HG02759 (cell line): ENCODE results near the gene DCST1.

Source experiments
- ATAC-seq: cut with Tn5 transposase; IDR thresholded peaks from one replicate; pipeline ENCODE4 v1.9.1; 2021; ENCODE audit warnings: mild to moderate bottlenecking, moderate library complexity; ENCODE audit not compliant: unreplicated experiment

Gene DCST1

GRCh38 chr1:155070721-155071569, 37.3 kb downstream of the DCST1 start:
- peak; percentile 85 for ATAC-seq

- no peak for ATAC-seq
Observed at GRCh38 chr1:155071701-155072100, 38.1 kb downstream of the DCST1 start.

- no peak for ATAC-seq
Observed at GRCh38 chr1:155072531-155073289, 39.1 kb downstream of the DCST1 start.

- no peak for ATAC-seq
Observed at GRCh38 chr1:155073377-155074242, 40.0 kb downstream of the DCST1 start.

- ATAC-seq = no peak
Observed at GRCh38 chr1:155075535-155075934, 41.9 kb downstream of the DCST1 start.

- no peak for ATAC-seq
Observed at GRCh38 chr1:155076371-155076770, 42.7 kb downstream of the DCST1 start.

GRCh38 chr1:155077346-155077745, 43.7 kb downstream of the DCST1 start:
- no peak for ATAC-seq

- ATAC-seq = no peak
Observed at GRCh38 chr1:155077758-155078445, 44.3 kb downstream of the DCST1 start.

GRCh38 chr1:155078469-155079209, 45.0 kb downstream of the DCST1 start, which contains the start of gene EFNA3:
Gene EFNA3 (plus strand): TSS chr1:155078837. CDS start chr1:155078942, 105 bp downstream.
- peak; percentile 58 for ATAC-seq

GRCh38 chr1:155079210-155079486, 45.5 kb downstream of the DCST1 start:
- ATAC-seq = no peak

- no peak for ATAC-seq
Observed at GRCh38 chr1:155079487-155080311, 46.1 kb downstream of the DCST1 start.

- ATAC-seq = no peak
Observed at GRCh38 chr1:155080312-155081228, 46.9 kb downstream of the DCST1 start.

- no peak for ATAC-seq
Observed at GRCh38 chr1:155081472-155082300, 48.1 kb downstream of the DCST1 start.

GRCh38 chr1:155082301-155083051, 48.9 kb downstream of the DCST1 start:
- no peak for ATAC-seq

- ATAC-seq = no peak
Observed at GRCh38 chr1:155083052-155083541, 49.5 kb downstream of the DCST1 start.
